Stimulated activated naive CD8-positive, alpha-beta T cell treated with anti-CD3 and anti-CD28 coated beads, Interleukin-15, Interleukin-2, amounts not matched to agents 100 U/mL and 50 U/mL, for 24 hours (primary cell): Measurements from ENCODE around the gene SCRN1.
"Not testable (repeated sequence)": the region's sequence is repeated elsewhere in the genome, so short reads cannot be mapped to it uniquely, and the experiment has no call there.

Source experiments
- ATAC-seq: fragments of 150-1000 bp; cut with Tn5 transposase; one replicate; pipeline ENCODE4 v1.10.0; 2021
- DNase-seq: peaks from one replicate; pipeline ENCODE4 v3.0.0; 2021

SCRN1 gene

DNA sequence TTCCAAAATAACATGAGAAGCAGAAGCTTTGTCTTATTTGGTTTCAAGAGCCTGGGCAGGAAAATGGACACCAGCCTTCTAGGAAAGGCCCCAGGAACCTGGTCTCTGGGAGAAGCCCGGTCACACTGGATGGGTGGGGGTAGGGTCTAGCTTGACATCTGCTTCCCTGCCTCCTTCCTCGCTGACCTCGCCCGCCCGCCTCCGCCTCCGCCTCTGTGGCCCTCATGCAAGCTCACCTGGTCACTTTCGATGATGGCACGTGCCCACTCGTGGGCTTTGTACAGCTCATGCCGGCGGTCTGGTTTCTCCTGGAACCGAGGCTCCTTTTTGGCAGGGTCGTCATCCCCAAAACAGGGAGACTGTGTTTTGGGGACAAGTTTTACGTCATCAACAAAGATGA, 63.4 kb downstream of the SCRN1 start:
- no peak for ATAC-seq
- DNase-seq, result no peak

DNA sequence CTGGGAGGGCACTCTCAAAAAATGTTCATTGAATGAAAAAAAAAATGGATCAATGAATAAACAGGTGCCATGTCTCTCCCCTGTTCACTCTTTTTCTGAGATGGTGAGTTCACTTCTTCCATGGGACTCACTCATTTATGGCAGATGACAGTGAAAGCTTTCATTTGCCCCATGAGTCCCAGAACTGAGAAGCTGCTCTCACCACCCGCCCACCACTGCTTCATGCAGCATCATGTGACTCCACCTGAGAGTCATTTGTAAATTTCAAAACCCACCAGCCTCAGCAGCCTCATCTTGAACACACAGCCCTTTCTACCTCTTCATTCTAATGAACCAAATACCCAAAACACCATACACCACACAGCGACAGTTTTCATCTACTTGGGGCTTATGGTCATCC, 64.9 kb downstream of the SCRN1 start:
- ATAC-seq, result peak; percentile 42
- no peak for DNase-seq

DNA sequence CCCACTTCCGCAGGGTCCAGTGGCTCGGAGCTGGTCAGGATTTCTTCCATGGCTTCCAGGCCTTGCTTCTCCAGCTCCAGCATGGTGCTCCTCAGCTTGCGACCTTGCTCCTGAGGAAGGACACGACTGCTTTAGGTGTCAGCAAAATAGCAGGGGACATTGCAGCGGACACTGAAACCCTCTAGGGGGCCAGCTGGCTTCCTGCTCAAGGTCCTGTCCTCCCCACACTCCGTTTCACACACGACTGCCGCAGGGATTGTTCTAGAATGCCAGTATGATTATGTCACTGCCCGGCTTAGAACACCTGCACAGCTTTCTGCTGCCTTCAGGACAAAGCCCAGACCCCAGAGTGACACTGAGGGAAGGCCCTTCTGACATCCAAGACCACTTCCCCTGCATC, 65.6 kb downstream of the SCRN1 start:
- ATAC-seq (no peak), DNase-seq (no peak)

DNA sequence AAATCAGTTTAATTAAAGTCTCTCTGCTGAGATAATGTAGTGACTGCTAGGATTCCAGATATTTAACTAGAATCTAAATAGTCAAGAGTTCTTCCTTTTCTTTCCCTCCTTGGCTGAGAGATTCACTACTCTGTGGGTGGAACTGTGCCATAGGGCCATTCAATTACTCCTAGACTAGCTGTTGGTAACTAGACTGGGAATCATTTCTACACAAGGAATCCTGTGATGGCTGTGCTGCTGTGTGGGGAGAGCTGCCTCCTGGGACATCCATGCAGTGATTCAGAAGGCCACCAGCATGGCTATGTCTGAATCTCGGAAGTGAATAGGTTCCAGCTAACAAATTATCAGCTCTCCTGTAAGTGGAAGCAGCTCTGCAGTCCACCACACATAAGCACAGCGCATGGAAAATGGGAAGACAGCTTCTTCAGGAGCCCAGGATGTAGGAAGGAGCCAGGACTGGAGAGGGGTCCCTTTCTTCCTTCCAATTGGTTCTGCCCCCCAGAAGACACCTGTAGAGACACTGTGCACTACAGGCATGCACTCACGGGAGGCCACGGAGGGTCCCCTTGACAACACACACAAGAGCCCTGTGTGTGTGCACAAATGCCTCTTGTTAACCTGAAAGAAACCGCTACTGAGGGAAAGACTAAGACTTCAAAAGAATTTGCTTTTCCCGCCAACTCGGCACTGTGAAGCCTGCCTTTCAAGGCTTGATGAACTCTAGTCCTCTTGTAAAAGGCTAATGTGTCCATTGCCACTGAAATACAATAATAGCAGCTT, 66.5 kb downstream of the SCRN1 start:
- ATAC-seq, result no peak
- no peak for DNase-seq

DNA sequence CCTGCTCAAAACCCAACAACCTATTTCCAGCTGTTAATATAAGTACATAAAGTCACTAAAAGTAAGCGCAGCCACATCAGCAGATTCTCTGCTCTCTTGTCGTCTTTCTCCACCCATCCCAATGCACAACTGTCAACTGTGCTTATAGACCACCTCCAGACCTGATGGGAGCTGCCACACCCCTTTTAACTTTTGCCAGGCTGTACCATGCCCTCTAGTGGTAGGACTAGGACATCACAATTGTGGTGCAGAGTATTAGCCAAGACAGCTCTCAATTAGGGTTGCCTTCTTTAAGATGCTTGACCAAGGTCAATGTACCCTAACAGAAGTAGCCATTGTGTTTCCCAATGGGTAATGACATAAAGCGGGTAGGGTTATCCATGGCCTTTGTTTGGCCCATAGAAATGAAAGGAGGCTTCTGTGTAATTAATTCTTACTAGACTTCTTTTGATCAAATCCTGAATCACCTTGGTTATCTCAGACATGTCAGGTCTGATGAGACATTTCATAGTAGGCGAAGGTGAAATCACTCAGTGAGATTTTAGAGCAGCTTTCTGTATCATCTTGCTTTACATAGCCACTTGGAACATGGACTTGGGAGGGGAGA, 68.1 kb downstream of the SCRN1 start:
- peak; percentile 83 for ATAC-seq
- peak; percentile 42 for DNase-seq

DNA sequence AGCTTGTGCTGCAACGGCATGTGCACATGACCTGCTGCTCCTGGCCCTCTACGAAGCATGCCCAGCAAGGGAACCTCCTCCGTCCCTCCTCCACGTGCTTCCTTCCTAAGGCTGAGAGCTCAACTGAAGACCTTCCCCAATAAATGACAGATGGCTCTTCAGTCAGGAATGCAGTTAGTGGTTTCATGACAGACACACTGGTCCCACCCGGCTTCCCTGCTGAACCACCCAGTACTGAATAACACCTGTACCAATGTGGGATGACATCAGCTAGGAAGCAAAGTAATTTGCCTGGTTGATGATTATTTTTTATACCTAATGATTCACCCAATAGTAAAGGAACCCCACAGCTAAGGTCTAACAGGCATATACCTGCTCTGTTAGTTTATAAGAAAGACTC, 69.1 kb downstream of the SCRN1 start:
- DNase-seq (no peak), ATAC-seq (no peak)

DNA sequence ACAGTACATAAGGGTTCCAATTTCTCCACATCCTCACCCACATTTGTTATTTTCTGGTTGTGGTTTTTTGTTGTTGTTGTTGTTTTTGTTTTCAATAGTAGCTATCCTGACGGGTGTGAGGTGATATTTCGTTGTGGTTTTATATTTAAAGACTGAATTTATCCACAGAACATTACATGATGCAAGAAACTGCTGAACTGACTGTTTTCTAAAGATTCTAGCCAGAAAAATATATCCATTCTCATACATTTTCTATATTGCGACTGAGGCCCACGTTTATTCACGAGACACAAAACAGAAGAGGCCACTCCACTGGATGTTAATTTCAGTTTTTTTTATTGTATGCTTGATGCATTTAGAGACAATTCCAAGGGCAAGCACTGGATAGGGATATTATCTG, 69.8 kb downstream of the SCRN1 start:
- no peak for ATAC-seq
- no peak for DNase-seq

DNA sequence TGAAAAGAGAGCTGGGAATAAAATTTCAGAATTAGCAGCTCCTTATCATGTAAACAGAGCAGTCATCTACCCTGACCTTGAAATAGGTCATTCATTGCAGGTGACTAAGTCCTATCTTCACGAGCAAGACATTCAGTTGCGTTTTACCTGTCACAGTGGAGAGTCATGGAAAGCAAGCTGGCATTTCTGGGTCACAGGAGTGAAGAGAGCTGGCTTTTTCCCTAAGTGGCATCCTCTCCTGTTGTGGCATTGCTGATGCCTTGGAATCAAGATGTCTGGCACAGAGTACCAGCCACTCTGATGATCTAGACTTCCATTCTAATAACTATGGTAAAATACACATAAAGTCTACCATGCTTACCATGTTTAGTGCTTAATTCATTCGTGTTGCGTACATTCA, 70.8 kb downstream of the SCRN1 start:
- ATAC-seq (no peak), DNase-seq (no peak)

DNA sequence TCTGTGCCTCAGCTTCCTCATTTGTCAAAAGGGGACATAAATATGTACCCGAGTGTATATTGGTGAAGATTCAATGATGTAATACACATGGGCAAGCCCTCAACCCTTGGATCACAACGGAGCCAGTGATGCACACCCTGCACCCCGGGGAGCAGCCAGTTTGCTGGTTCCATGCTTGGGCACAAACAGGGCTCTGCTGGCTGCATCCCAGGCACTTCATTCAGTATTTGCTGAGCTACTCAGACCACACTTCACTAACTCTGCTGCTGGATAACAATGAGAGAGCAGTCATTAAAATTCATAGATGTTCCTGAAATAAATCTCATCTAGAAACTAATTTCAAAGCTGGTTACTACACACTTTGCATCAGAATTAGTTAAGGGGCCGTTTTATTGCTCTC, 72.0 kb downstream of the SCRN1 start:
- ATAC-seq (no peak), DNase-seq (no peak)

DNA sequence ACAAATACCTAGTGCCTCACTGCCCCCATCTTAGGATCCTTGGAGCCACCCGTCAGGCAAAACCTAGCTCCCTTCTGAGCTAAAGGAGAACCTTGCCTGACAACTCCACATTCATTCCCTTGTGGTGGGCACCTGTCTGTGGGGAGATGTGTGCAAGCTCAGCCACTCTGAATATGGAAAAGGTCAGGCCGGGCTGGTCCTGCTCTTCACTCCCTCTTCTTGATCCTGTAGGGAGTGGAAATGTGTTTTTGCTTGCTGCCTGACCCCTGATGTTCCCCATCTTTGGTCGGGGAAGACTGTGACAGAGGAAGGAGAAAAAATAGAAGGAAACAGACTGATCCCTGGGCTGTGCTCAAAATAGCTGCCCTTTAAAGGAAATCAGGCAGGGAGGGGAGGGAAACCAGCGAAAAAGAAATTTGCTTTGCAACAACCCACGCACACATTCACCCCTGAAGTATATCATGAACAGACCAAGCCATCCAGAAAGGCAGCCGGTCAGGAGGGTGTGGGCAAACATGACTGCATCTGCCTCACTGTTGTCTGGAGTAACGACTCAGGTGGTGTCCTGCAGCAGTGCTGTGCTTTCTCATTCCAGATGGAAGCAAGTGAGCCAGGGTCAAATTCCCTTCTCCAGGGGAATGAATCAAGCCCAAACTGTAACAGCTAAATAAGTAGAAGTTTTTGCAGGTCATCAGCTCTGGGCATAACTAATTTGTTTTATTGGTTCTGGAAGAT, 74.0 kb downstream of the SCRN1 start:
- ATAC-seq (no peak), DNase-seq (no peak)

DNA sequence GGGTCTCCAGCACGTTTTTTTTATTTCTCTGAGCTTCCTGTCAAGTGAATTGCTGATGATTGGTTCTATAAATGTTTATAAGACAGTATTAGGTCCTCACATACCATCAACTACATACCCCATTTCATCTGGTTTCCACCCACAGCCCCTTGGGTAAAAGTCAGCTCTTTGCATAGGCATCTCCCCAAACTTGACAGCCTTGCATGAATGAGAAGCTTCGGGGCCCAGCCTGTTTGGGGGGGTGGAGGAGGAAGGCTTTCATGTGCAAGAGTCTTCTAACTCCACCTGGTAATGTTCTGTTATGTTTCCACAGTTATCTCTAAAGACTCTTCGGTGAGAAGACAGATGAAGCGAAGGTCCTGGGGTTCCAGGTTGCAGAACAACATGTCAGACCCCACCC, 75.4 kb downstream of the SCRN1 start:
- ATAC-seq, result no peak
- no peak for DNase-seq

DNA sequence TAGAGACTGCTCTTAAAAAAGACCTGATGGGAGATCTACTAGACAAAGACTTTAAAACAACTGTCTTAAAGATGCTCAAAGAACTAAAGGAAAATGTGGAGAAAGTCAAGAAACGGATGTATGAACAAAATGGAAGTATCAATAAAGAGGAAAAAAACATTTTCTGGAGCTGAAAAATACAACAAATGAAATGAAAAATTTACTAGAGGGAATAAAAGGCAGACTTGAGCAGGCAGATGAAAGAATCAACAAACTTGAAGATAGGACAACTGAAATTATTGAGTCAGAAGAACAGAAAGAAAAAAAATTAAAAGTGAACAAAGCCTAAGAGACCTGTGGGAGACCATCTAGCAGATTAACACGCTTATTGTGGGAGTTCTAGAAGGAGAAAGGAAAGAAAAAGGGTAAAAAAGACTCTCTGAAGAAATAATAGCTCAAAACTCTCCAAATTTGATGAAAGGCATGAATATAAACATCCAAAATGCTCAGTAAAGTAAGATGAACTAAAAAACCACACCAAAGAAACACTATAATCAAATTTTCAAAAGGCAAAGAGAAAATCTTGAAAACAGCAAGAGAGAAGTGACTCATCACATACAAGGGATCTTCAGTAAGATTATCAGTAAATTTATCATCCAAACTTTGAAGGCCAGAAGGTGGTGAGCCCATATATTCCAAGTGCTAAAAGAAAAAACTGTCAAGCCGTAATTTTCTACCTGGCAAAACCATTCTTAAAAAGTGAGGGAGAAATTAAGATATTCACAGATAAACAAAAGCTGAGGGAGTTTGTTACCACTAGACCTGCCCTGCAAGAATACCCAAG, 83.2 kb downstream of the SCRN1 start:
- ATAC-seq, result no peak
- DNase-seq, result no peak

DNA sequence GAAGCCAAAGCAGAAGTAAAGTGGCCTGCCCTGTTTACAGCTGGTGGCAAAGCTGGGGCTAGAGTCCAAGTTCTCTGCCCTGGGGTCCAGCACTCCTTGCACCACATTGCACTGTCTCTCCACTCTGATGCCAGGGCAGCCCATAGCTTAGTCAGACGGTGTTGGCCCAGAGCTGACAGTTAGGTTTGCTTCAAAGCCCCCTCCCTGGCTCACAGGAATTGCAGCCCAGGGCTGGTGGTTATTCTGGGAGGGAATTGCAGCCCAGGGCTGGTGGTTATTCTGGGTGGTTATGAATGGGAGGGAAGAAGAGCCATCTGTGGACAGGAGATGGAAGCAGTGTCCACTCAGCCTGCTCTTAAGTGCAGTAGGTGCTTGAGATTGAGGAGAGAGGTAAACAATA, 88.9 kb downstream of the SCRN1 start:
- ATAC-seq, result no peak
- DNase-seq, result no peak

DNA sequence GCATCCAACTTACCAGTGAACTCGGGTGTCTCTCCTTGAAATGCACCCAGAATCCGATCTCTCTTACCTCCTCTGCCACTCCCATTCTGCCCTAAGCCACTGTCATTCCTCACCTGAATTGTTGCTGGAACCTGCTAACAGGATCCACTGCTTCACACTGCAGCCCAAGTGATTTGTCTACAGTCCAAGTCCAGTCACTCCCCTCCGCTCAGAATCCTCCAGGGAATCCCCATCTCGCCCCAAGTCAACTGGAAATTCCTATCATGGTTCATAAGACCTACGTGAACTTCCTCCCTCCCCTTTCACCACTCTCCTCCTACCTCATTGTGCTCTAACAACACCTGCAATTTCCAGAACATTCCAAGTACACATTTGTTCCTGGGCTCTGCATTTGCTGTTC, 91.3 kb downstream of the SCRN1 start:
- ATAC-seq (no peak), DNase-seq (no peak)

DNA sequence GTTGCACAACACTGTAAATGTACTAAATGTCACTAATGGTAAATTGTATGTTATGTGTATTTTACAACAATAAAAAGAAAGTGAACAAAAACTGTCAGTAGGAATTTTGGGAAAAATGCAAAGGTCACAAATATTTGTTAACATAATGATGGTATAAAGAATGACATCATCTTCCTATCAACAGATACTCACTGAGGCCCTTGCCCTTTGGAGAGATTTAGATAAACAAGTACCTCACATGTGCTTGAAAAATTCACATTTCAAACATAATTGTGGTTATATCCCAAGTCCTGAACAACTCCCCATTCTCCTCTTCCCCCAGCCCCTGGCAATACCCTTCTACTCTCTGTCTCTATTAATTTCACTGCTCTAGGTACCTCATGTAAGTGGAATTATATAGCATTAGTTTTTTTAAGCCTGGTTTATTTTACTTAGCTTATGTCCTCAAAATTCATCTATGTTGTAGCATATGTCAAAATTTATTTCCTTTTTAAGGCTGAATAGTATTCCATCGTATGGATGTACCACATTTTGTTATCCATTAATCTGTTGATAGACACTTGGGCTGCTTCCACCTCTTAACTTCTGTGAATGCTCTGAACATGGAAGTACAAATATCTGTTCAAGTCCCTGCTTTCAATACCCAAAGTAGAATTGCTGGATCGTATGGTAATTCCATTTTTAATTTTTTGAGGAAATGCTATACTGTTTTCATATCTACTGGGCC, 92.8 kb downstream of the SCRN1 start:
- ATAC-seq (no peak), DNase-seq (no peak)

DNA sequence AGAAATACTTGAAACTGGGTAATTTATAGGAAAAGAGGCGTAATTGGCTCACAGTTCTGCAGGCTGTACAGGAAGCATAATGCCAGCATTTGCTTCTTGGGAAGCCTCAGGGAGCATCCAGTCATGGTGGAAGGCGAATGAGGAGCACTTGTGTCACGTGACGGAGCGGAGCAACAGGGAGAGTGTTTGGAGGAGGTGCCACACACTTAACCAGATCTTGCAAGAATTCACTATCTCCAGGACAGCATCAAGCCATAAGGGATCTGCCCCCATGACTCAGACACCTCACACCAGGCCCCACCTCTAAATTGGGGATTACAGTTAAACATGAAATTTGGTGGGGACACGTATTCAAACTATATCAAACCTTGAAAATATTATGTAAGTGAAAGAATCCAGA, 94.0 kb downstream of the SCRN1 start:
- DNase-seq (no peak), ATAC-seq (no peak)

DNA sequence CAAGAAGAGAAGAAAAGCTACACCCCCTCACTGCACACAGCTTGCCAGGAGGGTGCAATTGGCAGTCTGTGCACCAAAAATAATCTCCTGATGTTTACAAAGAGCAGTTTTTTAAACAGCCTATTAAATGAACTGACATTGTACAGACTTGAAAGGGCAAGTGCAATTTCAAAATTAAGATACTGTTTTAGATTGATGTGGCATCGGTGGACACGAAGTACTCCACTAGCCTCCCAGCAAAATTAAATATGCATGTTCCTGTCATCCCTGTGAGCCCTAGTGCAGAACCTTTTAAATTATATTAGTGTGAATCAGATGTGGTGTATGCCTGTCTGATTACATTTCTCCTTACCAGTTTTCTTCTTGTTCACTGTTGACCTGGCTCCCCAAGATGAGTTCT, 95.3 kb downstream of the SCRN1 start:
- ATAC-seq (no peak), DNase-seq (no peak)

DNA sequence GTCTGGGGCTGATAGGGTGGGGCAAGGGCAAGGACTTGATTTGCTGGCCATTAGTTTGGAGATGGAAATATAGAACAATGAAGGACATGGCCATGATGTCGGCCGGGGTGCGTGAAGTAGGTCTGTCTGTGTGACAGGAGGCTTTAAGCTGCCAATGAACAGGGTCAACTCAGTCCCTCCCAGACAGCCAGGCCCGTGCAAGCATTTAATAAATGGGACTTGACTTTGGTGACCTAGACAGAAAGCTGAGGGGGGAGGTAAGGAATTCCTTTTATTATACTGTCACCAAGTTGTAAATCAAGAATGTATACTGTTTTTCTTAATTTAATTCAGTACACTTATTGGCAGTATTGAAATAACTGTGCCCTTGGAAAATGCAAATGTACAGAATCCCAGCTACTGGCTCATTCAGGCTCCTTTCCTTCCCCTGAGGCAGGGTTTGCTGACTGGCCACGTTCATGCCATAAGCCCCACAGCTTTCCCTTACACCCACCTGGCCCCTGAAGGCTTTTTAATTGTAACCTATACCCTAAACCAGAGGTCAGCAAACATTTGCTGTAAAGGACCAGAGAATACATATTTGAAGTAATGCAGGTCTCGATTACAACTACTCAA, 96.1 kb downstream of the SCRN1 start:
- ATAC-seq (no peak), DNase-seq (no peak)

DNA sequence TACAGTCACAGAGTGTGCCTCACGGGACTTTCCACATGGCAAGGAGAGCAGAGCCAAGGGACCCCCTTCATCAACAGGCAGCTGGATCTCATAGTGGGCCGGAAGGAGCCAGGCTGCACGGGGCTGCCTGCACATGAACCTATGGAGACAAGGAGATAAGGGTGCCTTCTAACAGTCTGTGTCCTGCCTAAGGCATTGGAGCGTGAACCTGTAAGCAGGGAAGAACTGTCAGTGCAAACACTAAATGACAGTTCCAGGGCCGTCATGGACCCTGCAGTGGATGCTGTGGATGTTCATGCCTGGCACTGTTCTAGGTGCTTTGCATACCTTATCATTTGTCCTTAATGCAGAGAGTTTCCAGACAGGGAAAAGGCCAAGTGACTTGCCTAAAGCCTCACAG, 97.4 kb downstream of the SCRN1 start:
- DNase-seq (no peak), ATAC-seq (no peak)

DNA sequence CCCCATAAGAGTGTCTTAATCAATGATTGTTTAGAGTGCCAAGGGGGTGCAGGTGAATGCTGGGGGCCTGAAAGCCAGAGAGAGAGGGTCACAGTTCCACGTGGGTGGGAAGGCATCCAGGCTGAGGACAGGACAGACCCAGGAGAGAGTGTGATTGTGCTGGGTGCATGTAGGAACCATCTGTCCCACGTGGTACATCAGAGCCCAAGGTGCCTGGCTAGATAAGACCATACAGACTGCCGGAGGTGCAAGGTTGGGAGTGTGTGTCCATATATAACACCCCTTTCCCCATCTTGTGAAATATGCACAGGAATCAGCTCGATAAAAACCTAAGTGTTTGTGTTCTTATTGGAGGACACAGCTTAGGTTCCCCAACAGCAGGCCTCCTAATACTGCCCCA, 97.8 kb downstream of the SCRN1 start:
- no peak for DNase-seq
- ATAC-seq, result no peak

DNA sequence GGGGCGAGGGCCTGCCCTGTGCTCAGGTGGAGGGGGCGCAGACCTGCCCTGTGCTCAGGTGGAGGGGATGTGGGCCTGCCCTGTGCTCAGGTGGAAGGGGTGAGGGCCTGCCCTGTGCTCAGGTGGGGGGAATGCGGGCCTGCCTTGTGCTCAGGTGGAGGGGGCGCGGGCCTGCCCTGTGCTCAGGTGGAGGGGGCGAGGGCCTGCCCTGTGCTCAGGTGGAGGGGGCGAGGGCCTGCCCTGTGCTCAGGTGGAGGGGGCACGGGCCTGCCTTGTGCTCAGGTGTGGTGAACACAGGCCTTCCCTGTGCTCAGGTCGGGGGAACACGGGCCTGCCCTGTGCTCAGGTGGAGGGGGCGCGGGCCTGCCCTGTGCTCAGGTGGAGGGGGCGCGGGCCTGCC, 98.8 kb downstream of the SCRN1 start:
- ATAC-seq, result not testable (repeated sequence)

DNA sequence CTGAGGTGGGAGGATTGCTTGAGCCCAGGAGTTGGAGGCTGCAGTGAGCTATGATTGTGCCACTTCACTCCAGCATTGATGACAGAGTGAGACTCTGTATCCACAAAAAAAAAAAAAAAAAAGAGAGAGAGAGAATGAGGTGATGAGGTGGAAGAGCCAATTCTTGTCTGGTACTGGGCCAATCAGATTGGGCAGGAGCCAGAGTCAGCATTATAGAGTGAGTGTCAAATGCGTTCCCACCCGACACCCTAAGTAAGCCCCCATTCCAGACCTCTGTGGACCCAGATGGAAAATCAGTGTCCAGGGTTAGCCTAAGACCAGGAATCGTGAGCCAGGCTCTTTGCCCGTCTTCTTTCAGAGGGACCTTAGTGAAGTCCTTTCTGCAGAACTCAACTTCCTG, 99.3 kb downstream of the SCRN1 start:
- ATAC-seq (no peak), DNase-seq (no peak)

More for the DNA sequence above, 98.8 kb downstream of the SCRN1 start:
- not testable (repeated sequence) for DNase-seq
